Suprapubic skin (tissue), 4 donors: Measurements from ENCODE around the gene PDCD6IP. TPM values are rescaled to one million over a fixed set of nuclear protein-coding genes. Genes with fewer than 3 reads are reported as not detected.
"Not testable (repeated sequence)": the region's sequence is repeated elsewhere in the genome, so short reads cannot be mapped to it uniquely, and the experiment has no call there.

Experiments
- DNase-seq, 2 donors: peaks; one replicate each; pipeline ENCODE4 v3.0.0-alpha.2; 2019; ENCODE audit warnings: low spot score in 2 of 2
- H3K27ac ChIP-seq: fragments of 200-600 bp; sonication (generic); one replicate; pipeline ENCODE4 v1.5.1; 2019
- H3K27me3 ChIP-seq: fragments of 200-600 bp; sonication (generic); one replicate; pipeline ENCODE4 v1.5.1; 2019
- H3K36me3 ChIP-seq: fragments of 200-600 bp; sonication (generic); one replicate; pipeline ENCODE4 v1.5.1; 2019
- H3K4me1 ChIP-seq: fragments of 200-600 bp; sonication (generic); one replicate; pipeline ENCODE4 v1.5.1; 2019
- H3K4me3 ChIP-seq: fragments of 200-600 bp; sonication (generic); one replicate; pipeline ENCODE4 v1.5.1; 2019; ENCODE audit warnings: mild to moderate bottlenecking
- H3K9me3 ChIP-seq: fragments of 200-600 bp; sonication (generic); one replicate; pipeline ENCODE4 v1.5.1; 2019
- EP300 ChIP-seq: sonication (generic); formaldehyde crosslinking; IDR thresholded peaks from one replicate; pipeline ENCODE4 v1.6.1; 2017; ENCODE audit warnings: antibody characterized with exemption
- POLR2A ChIP-seq, 2 donors: fragments of 450-650 bp; IDR thresholded peaks; one replicate each; pipeline ENCODE4 v1.6.1; 2017; ENCODE audit warnings: antibody characterized with exemption in 2 of 2, mild to moderate bottlenecking in 2 of 2, moderate library complexity in 2 of 2
- POLR2AphosphoS5 ChIP-seq, 3 donors: sonication (generic); formaldehyde crosslinking; IDR thresholded peaks; one replicate each; pipeline ENCODE4 v1.6.1; 2017; ENCODE audit warnings: antibody characterized with exemption in 3 of 3
- WGBS: methylation state at CpG from one replicate; pipeline ENCODE4 v1.1.5; 2018; 5-methylcytosine and 5-hydroxymethylcytosine counted together
- total RNA-seq, 4 donors: library from RNA; depleted of rRNA; stranded (reverse); fragments of >200 nt; gene quantifications; one replicate each; pipeline ENCODE4 v1.1.0, GENCODE V29; 2016
- TF ChIP-seq, protein P1 (sequence below), 2 donors: fragments of 200-600 bp in 1 of 2; fragments of 450-650 bp in 1 of 2; sonication (generic) in 1 of 2; IDR thresholded peaks; one replicate each; pipeline ENCODE4 v1.5.1; 2016 to 2019; ENCODE audit warnings: antibody characterized with exemption in 2 of 2, mild to moderate bottlenecking in 1 of 2, moderate library complexity in 1 of 2

The PDCD6IP gene, protein sequence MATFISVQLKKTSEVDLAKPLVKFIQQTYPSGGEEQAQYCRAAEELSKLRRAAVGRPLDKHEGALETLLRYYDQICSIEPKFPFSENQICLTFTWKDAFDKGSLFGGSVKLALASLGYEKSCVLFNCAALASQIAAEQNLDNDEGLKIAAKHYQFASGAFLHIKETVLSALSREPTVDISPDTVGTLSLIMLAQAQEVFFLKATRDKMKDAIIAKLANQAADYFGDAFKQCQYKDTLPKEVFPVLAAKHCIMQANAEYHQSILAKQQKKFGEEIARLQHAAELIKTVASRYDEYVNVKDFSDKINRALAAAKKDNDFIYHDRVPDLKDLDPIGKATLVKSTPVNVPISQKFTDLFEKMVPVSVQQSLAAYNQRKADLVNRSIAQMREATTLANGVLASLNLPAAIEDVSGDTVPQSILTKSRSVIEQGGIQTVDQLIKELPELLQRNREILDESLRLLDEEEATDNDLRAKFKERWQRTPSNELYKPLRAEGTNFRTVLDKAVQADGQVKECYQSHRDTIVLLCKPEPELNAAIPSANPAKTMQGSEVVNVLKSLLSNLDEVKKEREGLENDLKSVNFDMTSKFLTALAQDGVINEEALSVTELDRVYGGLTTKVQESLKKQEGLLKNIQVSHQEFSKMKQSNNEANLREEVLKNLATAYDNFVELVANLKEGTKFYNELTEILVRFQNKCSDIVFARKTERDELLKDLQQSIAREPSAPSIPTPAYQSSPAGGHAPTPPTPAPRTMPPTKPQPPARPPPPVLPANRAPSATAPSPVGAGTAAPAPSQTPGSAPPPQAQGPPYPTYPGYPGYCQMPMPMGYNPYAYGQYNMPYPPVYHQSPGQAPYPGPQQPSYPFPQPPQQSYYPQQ
- total RNA-seq = 100 to 1,000 TPM; 117 to 174 (median 135) TPM

DNA sequence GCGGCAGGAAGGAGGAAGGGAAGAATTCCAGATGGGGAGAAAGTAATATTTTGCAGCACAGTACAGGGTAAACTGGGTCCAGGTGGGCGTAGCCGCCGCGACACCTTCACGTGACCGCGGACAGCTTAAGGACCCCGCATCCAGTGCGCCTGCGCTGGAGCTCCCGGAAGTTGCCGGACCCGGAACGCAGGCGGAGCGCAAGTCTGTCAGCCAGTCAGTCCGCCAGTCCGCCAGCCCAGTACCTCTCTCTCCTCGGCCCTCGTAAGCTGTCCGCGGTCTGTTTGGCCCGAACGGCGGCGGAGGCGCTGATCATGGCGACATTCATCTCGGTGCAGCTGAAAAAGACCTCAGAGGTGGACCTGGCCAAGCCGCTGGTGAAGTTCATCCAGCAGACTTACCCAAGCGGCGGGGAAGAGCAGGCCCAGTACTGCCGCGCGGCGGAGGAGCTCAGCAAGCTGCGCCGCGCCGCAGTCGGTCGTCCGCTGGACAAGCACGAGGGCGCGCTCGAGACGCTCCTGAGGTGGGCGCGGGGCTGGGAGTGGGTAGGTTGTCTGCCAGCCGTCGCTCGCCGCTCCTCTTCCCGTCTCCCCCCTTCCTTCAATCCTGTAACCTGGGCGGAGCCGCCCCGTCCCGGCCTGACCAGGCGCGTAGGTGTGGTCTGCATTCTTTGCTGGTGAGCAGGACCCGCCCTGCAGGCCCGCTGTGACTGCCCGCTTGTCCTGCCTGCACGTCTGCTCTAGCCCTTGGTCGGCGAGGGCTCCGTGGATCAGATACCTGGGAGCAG is at the start of gene PDCD6IP:
Gene PDCD6IP (plus strand): TSS at position 213 of the 784 bp plus-strand sequence. CDS start 99 bp downstream, at position 312.
- TF ChIP-seq, protein P1, sequence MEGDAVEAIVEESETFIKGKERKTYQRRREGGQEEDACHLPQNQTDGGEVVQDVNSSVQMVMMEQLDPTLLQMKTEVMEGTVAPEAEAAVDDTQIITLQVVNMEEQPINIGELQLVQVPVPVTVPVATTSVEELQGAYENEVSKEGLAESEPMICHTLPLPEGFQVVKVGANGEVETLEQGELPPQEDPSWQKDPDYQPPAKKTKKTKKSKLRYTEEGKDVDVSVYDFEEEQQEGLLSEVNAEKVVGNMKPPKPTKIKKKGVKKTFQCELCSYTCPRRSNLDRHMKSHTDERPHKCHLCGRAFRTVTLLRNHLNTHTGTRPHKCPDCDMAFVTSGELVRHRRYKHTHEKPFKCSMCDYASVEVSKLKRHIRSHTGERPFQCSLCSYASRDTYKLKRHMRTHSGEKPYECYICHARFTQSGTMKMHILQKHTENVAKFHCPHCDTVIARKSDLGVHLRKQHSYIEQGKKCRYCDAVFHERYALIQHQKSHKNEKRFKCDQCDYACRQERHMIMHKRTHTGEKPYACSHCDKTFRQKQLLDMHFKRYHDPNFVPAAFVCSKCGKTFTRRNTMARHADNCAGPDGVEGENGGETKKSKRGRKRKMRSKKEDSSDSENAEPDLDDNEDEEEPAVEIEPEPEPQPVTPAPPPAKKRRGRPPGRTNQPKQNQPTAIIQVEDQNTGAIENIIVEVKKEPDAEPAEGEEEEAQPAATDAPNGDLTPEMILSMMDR (IDR thresholded peaks at IDR 0.05) = no peak
- TF ChIP-seq POLR2A (IDR thresholded peaks at IDR 0.05) (peak; percentile 58 to 85), POLR2AphosphoS5 (IDR thresholded peaks at IDR 0.05) (peak in 2 of 3 donors; percentile 67 to 90), EP300 (no peak)
- Histone ChIP-seq H3K4me1 (peaks cover 40% of the 10 kb centered on the region), H3K36me3 (no peaks in the 10 kb centered on the region), H3K27me3 (no peaks in the 10 kb centered on the region), H3K4me3 (peak within 1 kb of the TSS; percentile 68), H3K27ac (peak within 1 kb of the TSS; percentile 96), H3K9me3 (no peaks in the 10 kb centered on the region)
- under 1% methylated on average over 57 of the region's 69 CpGs for WGBS
- DNase-seq = peak; percentile 95 to 96

DNA sequence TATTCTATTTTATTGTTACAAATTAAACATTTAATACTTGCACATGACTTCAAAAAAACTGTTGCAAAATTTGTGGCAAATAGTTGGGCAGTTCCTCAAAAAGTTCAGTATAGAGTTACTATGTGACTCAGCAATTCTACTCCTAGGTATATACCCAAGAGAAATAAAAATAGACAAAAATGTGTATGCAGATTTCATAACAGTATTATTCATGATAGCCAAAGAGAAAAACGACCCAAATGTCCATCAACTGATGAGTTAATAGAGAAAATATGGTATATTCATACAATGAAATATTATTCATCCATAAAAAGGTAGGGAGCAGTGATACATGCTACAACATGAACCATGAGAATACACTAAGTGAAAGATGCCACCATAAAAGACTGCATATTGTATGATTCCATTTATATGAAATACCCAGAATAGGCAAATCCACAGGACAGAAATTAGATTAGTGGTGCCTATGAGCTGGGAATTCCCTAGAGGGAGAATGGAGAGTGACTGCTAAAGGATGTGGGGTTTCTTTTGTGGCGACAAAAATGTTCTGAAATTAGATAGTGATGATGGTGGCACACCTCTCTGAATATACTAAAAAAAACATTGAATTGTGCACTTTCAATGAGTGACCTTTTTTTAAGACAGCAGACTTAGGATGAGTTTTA is 48.8 kb upstream of the PDCD6IP start:
- H3K4me3 ChIP-seq = no peak overlapping the region
- H3K27ac ChIP-seq = no peak overlapping the region
- no peaks in the 10 kb centered on the region for H3K27me3 ChIP-seq
- TF ChIP-seq EP300 (no peak), POLR2A (IDR thresholded peaks at IDR 0.05) (no peak)
- TF ChIP-seq, protein P1 (IDR thresholded peaks at IDR 0.05) = no peak
- no peaks in the 10 kb centered on the region for H3K36me3 ChIP-seq
- no peaks in the 10 kb centered on the region for H3K4me1 ChIP-seq
- no peak for DNase-seq
- 50% methylated on average over 2 of the region's 2 CpGs for WGBS
- peaks cover 11% of the 10 kb centered on the region for H3K9me3 ChIP-seq

DNA sequence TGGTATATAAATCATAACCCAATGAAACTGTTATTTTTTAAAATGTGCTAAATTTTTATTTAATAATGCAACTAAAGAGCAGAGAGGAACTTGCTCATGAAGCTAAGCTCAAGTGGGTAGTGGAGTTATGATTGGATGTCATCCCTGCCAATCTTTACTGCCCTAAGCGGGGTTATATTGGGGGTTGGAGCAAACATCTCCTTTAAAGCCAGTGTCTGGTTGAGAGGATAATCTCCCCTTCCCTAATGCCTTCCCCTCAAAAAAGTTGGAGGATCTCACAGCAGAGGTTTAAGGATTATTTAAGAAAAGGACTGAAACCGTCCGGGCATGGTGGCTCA is 48.2 kb upstream of the PDCD6IP start:
- TF ChIP-seq POLR2AphosphoS5 (IDR thresholded peaks at IDR 0.05) = no peak
- TF ChIP-seq EP300 = no peak
- TF ChIP-seq, protein P1 (IDR thresholded peaks at IDR 0.05) = no peak
- no peak for TF ChIP-seq POLR2A (IDR thresholded peaks at IDR 0.05)
- H3K4me3 ChIP-seq = no peak overlapping the region
- H3K27me3 ChIP-seq = no peaks in the 10 kb centered on the region
- peaks cover 14% of the 10 kb centered on the region for H3K9me3 ChIP-seq
- no peak for DNase-seq
- H3K36me3 ChIP-seq = no peaks in the 10 kb centered on the region
- no peak overlapping the region for H3K27ac ChIP-seq
- no peaks in the 10 kb centered on the region for H3K4me1 ChIP-seq
- whole genome bisulfite sequencing = 87% methylated on average over 3 of the region's 3 CpGs

DNA sequence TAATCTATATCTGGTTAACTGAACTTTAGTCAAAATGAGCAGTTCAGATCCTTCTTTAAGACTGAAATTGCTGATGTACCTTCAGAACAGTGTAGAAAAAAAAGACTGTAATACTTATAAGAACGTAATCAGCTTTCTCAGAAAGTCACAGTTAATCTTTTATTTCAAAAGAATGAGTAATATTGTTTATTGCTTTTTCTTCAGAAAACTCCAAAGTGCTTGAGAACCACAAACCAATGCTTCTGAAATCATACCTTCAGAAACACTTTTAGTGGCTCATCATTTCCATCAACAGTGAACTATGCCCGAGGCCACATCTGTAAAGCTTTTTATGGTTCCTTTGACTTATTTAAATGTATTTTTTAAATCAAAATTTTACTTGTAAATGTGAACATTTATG is 47.1 kb upstream of the PDCD6IP start:
- peaks cover 14% of the 10 kb centered on the region for H3K9me3 ChIP-seq
- TF ChIP-seq POLR2AphosphoS5 (IDR thresholded peaks at IDR 0.05) = no peak
- TF ChIP-seq, protein P1 (IDR thresholded peaks at IDR 0.05) = no peak
- no peak for TF ChIP-seq POLR2A (IDR thresholded peaks at IDR 0.05)
- no peak for TF ChIP-seq EP300
- no peak for DNase-seq
- no peaks in the 10 kb centered on the region for H3K4me1 ChIP-seq
- 76% methylated on average over 2 of the region's 2 CpGs for WGBS
- H3K27ac ChIP-seq = no peak overlapping the region
- no peaks in the 10 kb centered on the region for H3K27me3 ChIP-seq
- no peaks in the 10 kb centered on the region for H3K36me3 ChIP-seq
- no peak overlapping the region for H3K4me3 ChIP-seq

DNA sequence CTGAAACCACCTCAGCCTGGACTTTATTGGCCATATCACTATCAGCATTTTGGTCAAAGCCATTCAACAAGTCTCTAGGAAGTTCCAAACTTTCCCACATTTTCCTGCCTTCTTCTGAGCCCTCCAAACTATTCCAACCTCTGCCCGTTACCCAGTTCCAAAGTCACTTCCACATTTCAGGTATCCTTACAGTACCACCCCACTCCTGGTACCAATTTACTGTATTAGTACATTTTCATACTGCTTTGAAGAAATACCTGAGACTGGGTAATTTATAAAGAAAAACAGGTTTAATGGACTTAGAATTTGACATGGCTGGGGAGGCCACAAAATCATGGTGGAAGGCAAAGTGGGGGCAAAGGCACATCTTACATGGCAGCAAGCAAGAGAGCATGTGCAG is 44.0 kb upstream of the PDCD6IP start:
- not testable (repeated sequence) for H3K36me3 ChIP-seq, DNase-seq, H3K27ac ChIP-seq, H3K4me3 ChIP-seq, H3K4me1 ChIP-seq, H3K27me3 ChIP-seq
- H3K9me3 ChIP-seq = peaks cover 14% of the 10 kb centered on the region
- 91% methylated on average over 1 of the region's 1 CpG for WGBS
